NCI-H2196 treated with DMSO at 0.1 percent for 48 hours (cell line): ENCODE data around the gene OR2T4.

Experiments
- DNase-seq: peaks from one replicate; lab custom pipeline; 2025; ENCODE audit not compliant: unreplicated experiment; lab: John Stamatoyannopoulos, UW

OR2T4 gene, protein sequence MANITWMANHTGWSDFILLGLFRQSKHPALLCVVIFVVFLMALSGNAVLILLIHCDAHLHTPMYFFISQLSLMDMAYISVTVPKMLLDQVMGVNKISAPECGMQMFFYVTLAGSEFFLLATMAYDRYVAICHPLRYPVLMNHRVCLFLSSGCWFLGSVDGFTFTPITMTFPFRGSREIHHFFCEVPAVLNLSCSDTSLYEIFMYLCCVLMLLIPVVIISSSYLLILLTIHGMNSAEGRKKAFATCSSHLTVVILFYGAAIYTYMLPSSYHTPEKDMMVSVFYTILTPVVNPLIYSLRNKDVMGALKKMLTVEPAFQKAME

GRCh38 chr1:248361121-248361715 is at the start of gene OR2T4:
TSS of gene OR2T4 (plus strand) at chr1:248361665. CDS start at chr1:248361665, 0 bp downstream.
- no peak for DNase-seq

DNA sequence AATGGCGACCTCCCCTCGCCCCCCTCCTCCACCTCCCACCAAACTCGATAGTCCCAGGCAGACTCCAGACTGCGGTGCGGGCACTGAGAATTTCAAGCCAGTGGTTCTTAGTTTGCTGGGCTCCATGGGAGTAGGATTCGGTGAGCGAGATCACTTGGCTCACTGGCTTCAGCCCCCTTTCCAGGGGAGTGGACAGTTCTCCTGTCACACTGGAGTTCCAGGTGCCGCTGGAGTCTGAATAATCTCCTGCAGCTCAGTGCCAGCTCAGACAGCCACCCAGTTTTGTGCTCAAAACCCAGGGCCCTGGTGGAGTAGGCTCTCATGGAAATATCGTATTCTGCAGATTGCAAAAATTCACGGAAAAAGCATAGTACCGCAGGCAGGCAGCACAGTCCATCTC is 44.7 kb upstream of the OR2T4 start:
- DNase-seq = no peak

- DNase-seq = no peak
Measured at GRCh38 chr1:248324468-248324867, 37.0 kb upstream of the OR2T4 start, which contains the start of gene OR2M7. TSS of gene OR2M7 (minus strand) at chr1:248324568. CDS start at chr1:248324568, 0 bp downstream.

DNA sequence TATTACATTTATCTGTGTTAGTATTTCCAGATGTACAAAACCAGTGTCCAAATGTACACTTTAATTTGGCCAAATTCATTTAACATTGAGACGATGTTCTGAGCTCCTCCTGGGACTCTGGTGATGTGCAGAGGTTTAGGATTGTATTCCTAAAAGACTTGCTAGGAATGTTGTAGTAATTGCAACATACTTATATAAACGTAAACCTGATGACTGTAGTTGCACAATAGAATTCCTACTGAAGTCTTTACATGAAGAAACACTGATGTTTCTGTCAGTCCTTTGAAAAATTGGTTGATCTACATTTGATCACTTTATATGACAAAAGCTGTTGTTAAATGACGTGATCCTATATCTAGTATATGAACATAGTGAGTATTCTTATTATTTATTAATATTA is 18.0 kb upstream of the OR2T4 start:
- no peak for DNase-seq

GRCh38 chr1:248348475-248348874 is 13.0 kb upstream of the OR2T4 start, which contains the start of gene OR14C36:
TSS of gene OR14C36 (plus strand) at chr1:248348775. CDS start at chr1:248348775, 0 bp downstream.
- DNase-seq = no peak

DNA sequence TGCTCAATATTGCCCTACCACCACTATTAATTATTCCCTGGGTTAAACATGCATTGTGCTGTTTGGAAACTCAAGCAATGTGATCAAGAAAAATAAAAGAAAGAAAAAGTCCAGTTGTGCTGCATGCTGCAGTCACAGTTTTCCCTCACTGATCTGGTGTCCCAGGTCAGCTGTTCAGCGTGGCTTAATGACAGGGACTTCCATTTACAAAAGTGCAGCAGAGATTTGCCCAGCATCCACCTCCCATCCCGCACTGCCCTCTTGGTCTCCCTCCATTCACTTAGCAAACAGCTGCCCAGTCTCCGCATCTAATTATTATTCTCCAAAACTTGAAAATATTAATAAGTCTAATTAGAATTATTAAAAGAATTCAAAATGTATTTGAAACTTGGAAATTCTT is 2.0 kb upstream of the OR2T4 start:
- DNase-seq = no peak

DNA sequence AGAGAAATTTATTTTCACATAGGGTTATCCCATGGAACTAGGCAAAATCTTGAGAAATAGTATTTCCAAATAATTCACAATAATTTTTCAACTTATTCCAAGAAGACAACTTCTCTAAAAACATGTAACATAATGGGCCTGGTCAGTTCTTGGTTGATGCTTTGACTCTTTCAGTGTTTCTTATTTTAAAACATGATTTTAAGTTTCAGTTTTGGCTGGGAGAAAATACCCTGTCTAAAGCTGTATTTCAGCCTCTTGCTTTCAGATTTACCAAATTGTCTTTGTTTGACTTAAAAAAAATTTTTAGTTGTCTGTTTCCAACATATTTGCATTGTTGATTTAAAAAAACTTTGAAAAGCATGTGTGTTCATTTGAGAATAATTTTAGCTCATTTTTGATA is 5.1 kb downstream of the OR2T4 start:
- no peak for DNase-seq

DNA sequence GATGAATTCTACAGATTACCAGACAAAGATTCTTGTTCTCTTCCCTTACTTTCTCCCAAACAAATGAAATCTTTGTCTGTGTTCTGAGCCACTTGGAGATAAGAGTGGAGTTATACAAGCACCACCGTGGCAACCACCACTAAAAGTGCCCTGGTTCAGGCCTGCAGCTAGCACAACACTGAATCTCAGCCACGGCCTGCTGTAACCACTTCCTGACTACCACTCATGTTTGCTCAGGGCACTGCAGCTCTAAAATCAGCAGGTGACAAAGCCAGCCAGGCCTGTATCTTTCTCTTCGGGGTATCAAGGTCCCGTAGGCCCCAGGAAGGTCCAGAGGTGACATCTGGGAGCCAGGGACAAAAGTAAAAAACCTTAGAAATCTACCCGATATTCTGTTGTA is 10.9 kb downstream of the OR2T4 start:
- DNase-seq = no peak

GRCh38 chr1:248373761-248374160 is 12.3 kb downstream of the OR2T4 start:
- no peak for DNase-seq

DNA sequence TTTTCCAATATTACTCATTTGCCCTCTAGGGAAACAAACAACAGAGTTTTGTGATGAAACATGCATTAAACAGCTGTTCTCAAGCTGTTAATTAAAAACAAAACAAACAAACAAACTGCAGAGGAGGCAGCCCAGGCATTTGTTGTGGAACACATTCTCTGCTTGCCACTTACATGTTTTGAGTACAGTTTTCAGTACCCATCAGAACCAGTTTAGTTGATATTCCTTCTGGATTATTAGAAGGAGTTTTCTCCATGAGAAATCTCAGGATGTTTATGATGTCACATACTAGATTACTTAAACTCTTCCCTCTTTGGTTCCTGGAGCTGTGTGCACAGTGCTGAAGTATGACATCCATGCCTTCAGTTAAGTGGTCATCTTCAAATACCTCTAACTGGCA is 14.0 kb downstream of the OR2T4 start, which contains the start of gene OR2T6:
Gene OR2T6 (plus strand): TSS at position 301 of the 400 bp plus-strand sequence. CDS start 11,863 bp downstream, outside the sequence.
- DNase-seq = no peak

- DNase-seq = no peak
Measured at GRCh38 chr1:248376916-248377315, 15.5 kb downstream of the OR2T4 start.

- DNase-seq = no peak
Measured at GRCh38 chr1:248380854-248381253, 19.4 kb downstream of the OR2T4 start.

GRCh38 chr1:248388426-248388825 is 27.0 kb downstream of the OR2T4 start:
- DNase-seq = no peak

GRCh38 chr1:248393050-248393449 is 31.6 kb downstream of the OR2T4 start:
- no peak for DNase-seq

- no peak for DNase-seq
Measured at GRCh38 chr1:248402748-248403147, 41.3 kb downstream of the OR2T4 start, which contains the start of gene OR2T1. TSS of gene OR2T1 (plus strand) at chr1:248403048. CDS start at chr1:248406148, 3,100 bp downstream.

DNA sequence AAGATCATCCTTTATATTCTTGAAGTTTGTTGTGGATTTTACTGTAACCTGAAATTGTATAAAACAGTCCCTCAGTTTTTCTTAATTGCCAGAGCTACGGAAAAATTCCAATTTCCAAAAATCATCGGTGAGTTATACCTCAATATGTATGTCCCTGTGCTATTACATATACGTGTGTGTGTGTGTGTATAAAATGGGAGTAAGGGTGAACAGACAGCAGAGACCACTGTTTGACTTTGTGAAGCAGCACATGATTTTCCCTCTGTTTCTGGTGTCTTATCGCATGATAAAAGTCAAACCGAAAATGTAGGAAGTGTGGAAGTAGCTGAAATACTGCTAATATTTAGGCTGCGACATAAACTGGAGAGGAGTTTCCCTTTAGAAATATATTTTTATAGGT is 42.6 kb downstream of the OR2T4 start:
- DNase-seq = no peak

GRCh38 chr1:248406721-248407692 is 45.5 kb downstream of the OR2T4 start:
- no peak for DNase-seq
